Astrocyte (in vitro differentiated cells and primary cell): ENCODE measurements around the gene DHRS4. TPM values are rescaled to one million over a fixed set of nuclear protein-coding genes. Genes with fewer than 3 reads are reported as not detected.

Experiments
- DNase-seq: peaks from one replicate; pipeline ENCODE4 v3.0.0-alpha.2; 2010; ENCODE audit warnings: low read depth
- FAIRE-seq: peaks from 2 replicates; lab custom pipeline; 2011; peaks lifted over from hg19 to GRCh38; lab: Jason Lieb, UNC
- H2AFZ ChIP-seq: 2 replicates; pipeline ENCODE4 v1.6.0; 2012; ENCODE audit warnings: low read depth, low read length, inconsistent platforms
- H3K27ac ChIP-seq: 2 replicates; pipeline ENCODE4 v1.5.1; 2011; ENCODE audit warnings: low read depth, low read length, inconsistent platforms
- H3K27me3 ChIP-seq: 2 replicates; pipeline ENCODE4 v1.6.0; 2011; ENCODE audit warnings: low read length, inconsistent platforms; ENCODE audit not compliant: insufficient read depth
- H3K36me3 ChIP-seq: 2 replicates; pipeline ENCODE4 v1.5.1; 2011; ENCODE audit warnings: low read length, inconsistent platforms; ENCODE audit not compliant: insufficient read depth
- H3K4me1 ChIP-seq: 2 replicates; pipeline ENCODE4 v1.5.1; 2011; ENCODE audit warnings: low read length, inconsistent platforms; ENCODE audit not compliant: insufficient read depth
- H3K4me2 ChIP-seq: 2 replicates; pipeline ENCODE4 v1.6.0; 2012; ENCODE audit warnings: low read length, inconsistent platforms
- H3K4me3 ChIP-seq: 2 replicates; pipeline ENCODE4 v1.5.1; 2011; ENCODE audit warnings: low read depth, mild to moderate bottlenecking, low read length, inconsistent platforms; ENCODE audit not compliant: insufficient read depth
- H3K79me2 ChIP-seq: 2 replicates; pipeline ENCODE4 v1.6.0; 2012; ENCODE audit warnings: mild to moderate bottlenecking, low read length, inconsistent platforms; ENCODE audit not compliant: insufficient read depth
- H3K9ac ChIP-seq: 2 replicates; pipeline ENCODE4 v1.6.0; 2012; ENCODE audit warnings: mild to moderate bottlenecking, low read length, inconsistent platforms
- H3K9me3 ChIP-seq: 2 replicates; pipeline ENCODE4 v1.5.1; 2012; ENCODE audit warnings: low read depth, mild to moderate bottlenecking, low read length, inconsistent platforms; ENCODE audit not compliant: insufficient read depth
- H4K20me1 ChIP-seq: 2 replicates; pipeline ENCODE4 v1.6.0; 2012; ENCODE audit warnings: low read length, inconsistent platforms; ENCODE audit not compliant: insufficient read depth
- H3K27ac Mint-ChIP-seq: one replicate; pipeline ENCODE4 v1.8.0; 2021; ENCODE audit warnings: mild to moderate bottlenecking, mixed read lengths; ENCODE audit not compliant: unreplicated experiment
- H3K27me3 Mint-ChIP-seq: one replicate; pipeline ENCODE4 v1.8.0; 2021; ENCODE audit warnings: low read depth, mixed read lengths; ENCODE audit not compliant: unreplicated experiment
- H3K36me3 Mint-ChIP-seq: one replicate; pipeline ENCODE4 v1.8.0; 2021; ENCODE audit warnings: low read depth, mixed read lengths; ENCODE audit not compliant: unreplicated experiment
- H3K4me1 Mint-ChIP-seq: one replicate; pipeline ENCODE4 v1.8.0; 2021; ENCODE audit warnings: low read depth, mixed read lengths; ENCODE audit not compliant: unreplicated experiment
- H3K4me3 Mint-ChIP-seq: one replicate; pipeline ENCODE4 v1.8.0; 2021; ENCODE audit warnings: mild to moderate bottlenecking, moderate library complexity, mixed read lengths; ENCODE audit not compliant: unreplicated experiment
- H3K9me3 Mint-ChIP-seq: one replicate; pipeline ENCODE4 v1.8.0; 2021; ENCODE audit warnings: mild to moderate bottlenecking, mixed read lengths; ENCODE audit not compliant: unreplicated experiment
- CTCF ChIP-seq: IDR thresholded peaks from 2 replicates; pipeline ENCODE4 v1.5.1; 2011; ENCODE audit warnings: low read depth, mild to moderate bottlenecking, inconsistent platforms, low read length, moderate library complexity; ENCODE audit not compliant: insufficient read depth
- EZH2 ChIP-seq: IDR thresholded peaks from 2 replicates; pipeline ENCODE4 v1.6.1; 2012; ENCODE audit warnings: mild to moderate bottlenecking, low read length, inconsistent platforms; ENCODE audit not compliant: insufficient read depth
- total RNA-seq: library from RNA; stranded (reverse); gene quantifications from 2 replicates; pipeline ENCODE4 v1.2.1, GENCODE V29; 2021

Gene DHRS4
- total RNA-seq, 1 donor from 2014 or later, result 18.4 TPM

GRCh38 chr14:23933108-23933741 lies 20.3 kb upstream of the DHRS4 start:
- FAIRE-seq, result no peak
- H2AFZ ChIP-seq, result no peak overlapping the region
- H3K4me2 ChIP-seq, result no peak overlapping the region
- H3K4me3 ChIP-seq, result no peak overlapping the region
- no peak overlapping the region for H3K9ac ChIP-seq
- Mint-ChIP-seq H3K36me3 (no peaks in the 10 kb centered on the region), H3K4me1 (peaks cover 7% of the 10 kb centered on the region), H3K4me3 (no peak overlapping the region), H3K27me3 (peaks cover 8% of the 10 kb centered on the region), H3K27ac (no peak overlapping the region), H3K9me3 (peaks cover 3% of the 10 kb centered on the region)
- DNase-seq, result no peak
- no peaks in the 10 kb centered on the region for H3K4me1 ChIP-seq
- H4K20me1 ChIP-seq, result no peaks in the 10 kb centered on the region
- no peaks in the 10 kb centered on the region for H3K27me3 ChIP-seq
- TF ChIP-seq EZH2 (no peak), CTCF (no peak)
- no peaks in the 10 kb centered on the region for H3K9me3 ChIP-seq
- no peaks in the 10 kb centered on the region for H3K36me3 ChIP-seq
- no peaks in the 10 kb centered on the region for H3K79me2 ChIP-seq
- no peak overlapping the region for H3K27ac ChIP-seq

- Histone ChIP-seq H3K27me3 (no peaks in the 10 kb centered on the region), H3K4me3 (no peak overlapping the region), H3K9ac (no peak overlapping the region), H3K36me3 (no peaks in the 10 kb centered on the region), H3K9me3 (no peaks in the 10 kb centered on the region), H3K27ac (no peak overlapping the region), H2AFZ (no peak overlapping the region), H3K79me2 (no peaks in the 10 kb centered on the region), H3K4me1 (no peaks in the 10 kb centered on the region), H3K4me2 (no peak overlapping the region), H4K20me1 (no peaks in the 10 kb centered on the region)
- H3K27ac Mint-ChIP-seq, result no peak overlapping the region
- no peak for FAIRE-seq
- peaks cover 3% of the 10 kb centered on the region for H3K9me3 Mint-ChIP-seq
- H3K4me3 Mint-ChIP-seq, result no peak overlapping the region
- DNase-seq, result no peak
- TF ChIP-seq CTCF (no peak), EZH2 (no peak)
- H3K27me3 Mint-ChIP-seq, result peaks cover 8% of the 10 kb centered on the region
- H3K4me1 Mint-ChIP-seq, result peaks cover 7% of the 10 kb centered on the region
- no peaks in the 10 kb centered on the region for H3K36me3 Mint-ChIP-seq
Measured at GRCh38 chr14:23933742-23934128, 19.8 kb upstream of the DHRS4 start.

GRCh38 chr14:23935158-23935557 lies 18.4 kb upstream of the DHRS4 start:
- no peak overlapping the region for H2AFZ ChIP-seq
- H3K4me3 Mint-ChIP-seq, result no peak overlapping the region
- DNase-seq (no peak), FAIRE-seq (no peak)
- no peak overlapping the region for H3K4me2 ChIP-seq
- H3K4me1 Mint-ChIP-seq, result peaks cover 7% of the 10 kb centered on the region
- H3K9me3 ChIP-seq, result no peaks in the 10 kb centered on the region
- H3K79me2 ChIP-seq, result no peaks in the 10 kb centered on the region
- peaks cover 3% of the 10 kb centered on the region for H3K36me3 Mint-ChIP-seq
- H3K4me3 ChIP-seq, result no peak overlapping the region
- H3K27ac ChIP-seq, result no peak overlapping the region
- H3K4me1 ChIP-seq, result no peaks in the 10 kb centered on the region
- H3K27me3 Mint-ChIP-seq, result peaks cover 8% of the 10 kb centered on the region
- H3K9me3 Mint-ChIP-seq, result peaks cover 5% of the 10 kb centered on the region
- no peak overlapping the region for H3K27ac Mint-ChIP-seq
- no peak for TF ChIP-seq CTCF
- no peak for TF ChIP-seq EZH2
- no peaks in the 10 kb centered on the region for H3K27me3 ChIP-seq
- no peak overlapping the region for H3K9ac ChIP-seq
- no peaks in the 10 kb centered on the region for H3K36me3 ChIP-seq
- no peaks in the 10 kb centered on the region for H4K20me1 ChIP-seq
